ENCODE results near the gene RGCC.

Gene RGCC

GRCh38 chr13:41465241-41465847, 8.0 kb downstream of the RGCC start:
- peak; percentile 81 for DNase-seq (ENCODE audit: low spot score)
- no peak for TF ChIP-seq CTCF (IDR thresholded peaks at IDR 0.05; ENCODE audit: extremely low read depth, insufficient read depth, missing control alignments)
- in situ Hi-C loops (cut with MboI; ENCODE audit: low pct_unique_long_range_greater_than_20kb, low sequenced_read_pairs, unreplicated experiment), result no loop called here

DNA sequence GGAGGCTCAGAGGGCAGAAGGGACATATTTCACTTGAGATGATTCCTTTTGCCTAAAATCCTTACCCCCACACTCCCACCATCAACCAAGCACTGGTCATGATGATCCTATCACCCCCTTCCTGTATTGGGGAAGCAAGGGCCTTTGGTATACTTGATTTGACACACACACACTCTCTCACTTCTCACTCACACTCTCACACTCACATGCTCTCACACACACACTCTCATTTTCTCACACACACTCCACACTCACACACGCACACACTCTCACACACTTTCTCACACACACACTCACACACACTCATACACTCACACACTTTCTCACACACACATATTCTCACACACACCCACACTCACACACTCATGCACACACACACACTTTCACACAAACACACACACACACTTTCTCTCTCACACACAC, 8.6 kb downstream of the RGCC start:
- in situ Hi-C loops (cut with MboI; ENCODE audit: low pct_unique_long_range_greater_than_20kb, low sequenced_read_pairs, unreplicated experiment), result no loop called here
- no peak for DNase-seq (ENCODE audit: low spot score)
- no peak for TF ChIP-seq CTCF (IDR thresholded peaks at IDR 0.05; ENCODE audit: extremely low read depth, insufficient read depth, missing control alignments)

DNA sequence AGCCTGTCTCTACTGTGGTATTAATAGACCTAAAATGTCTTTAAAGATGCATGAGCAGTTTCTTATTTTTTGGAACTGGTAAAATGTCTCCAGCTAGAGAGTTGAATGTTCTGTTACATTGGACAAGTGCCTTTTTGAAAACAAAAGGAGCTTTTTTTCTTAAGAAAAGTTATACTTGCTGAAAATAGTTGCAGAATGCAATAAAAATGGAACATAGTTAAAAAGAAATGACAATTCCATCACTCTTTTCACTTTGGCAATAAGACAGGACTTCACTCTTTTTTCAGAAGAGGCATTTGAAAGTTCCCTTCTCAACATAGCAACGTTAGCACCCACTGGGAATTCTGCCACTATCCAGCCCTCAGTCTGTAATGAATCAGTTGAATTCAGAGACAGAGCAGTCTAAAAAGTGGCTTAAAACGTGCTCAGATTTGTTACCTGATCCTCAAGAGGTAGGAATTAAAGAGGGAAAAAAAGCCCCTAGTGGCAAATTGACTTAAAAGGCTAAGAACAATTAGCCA, 10.1 kb downstream of the RGCC start:
- DNase-seq (ENCODE audit: low spot score), result no peak
- TF ChIP-seq CTCF (IDR thresholded peaks at IDR 0.05; ENCODE audit: extremely low read depth, insufficient read depth, missing control alignments), result no peak
- in situ Hi-C loops (cut with MboI; ENCODE audit: low pct_unique_long_range_greater_than_20kb, low sequenced_read_pairs, unreplicated experiment), result no loop called here

DNA sequence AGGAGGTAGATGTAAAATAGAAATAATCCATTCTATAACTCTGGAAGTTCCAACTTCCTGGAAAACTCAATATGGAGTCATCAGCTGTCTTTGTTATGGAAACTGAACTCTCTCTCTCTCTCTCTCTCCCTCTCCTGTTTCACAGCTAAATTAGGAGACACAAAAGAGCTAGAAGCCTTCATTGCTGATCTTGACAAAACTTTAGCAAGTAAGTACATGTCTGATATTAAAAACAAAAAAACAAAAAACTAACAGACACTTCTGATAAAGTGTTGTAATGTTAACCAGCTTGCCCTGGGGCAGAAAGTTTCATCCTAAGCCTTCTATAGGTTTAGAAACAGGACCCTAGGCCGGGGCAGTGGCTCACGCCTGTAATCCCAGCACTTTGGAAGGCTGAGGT, 11.3 kb downstream of the RGCC start:
- no peak for DNase-seq (ENCODE audit: low spot score)

GRCh38 chr13:41470196-41470595, 12.8 kb downstream of the RGCC start:
- no peak for TF ChIP-seq CTCF (IDR thresholded peaks at IDR 0.05; ENCODE audit: extremely low read depth, insufficient read depth, missing control alignments)
- DNase-seq (ENCODE audit: low spot score), result no peak
- in situ Hi-C loops (cut with MboI; ENCODE audit: low pct_unique_long_range_greater_than_20kb, low sequenced_read_pairs, unreplicated experiment), result no loop called here

More for the DNA sequence above, 11.3 kb downstream of the RGCC start:
- no peak for TF ChIP-seq CTCF (IDR thresholded peaks at IDR 0.05; ENCODE audit: extremely low read depth, insufficient read depth, missing control alignments)
- in situ Hi-C loops (cut with MboI; ENCODE audit: low pct_unique_long_range_greater_than_20kb, low sequenced_read_pairs, unreplicated experiment), result no loop called here

DNA sequence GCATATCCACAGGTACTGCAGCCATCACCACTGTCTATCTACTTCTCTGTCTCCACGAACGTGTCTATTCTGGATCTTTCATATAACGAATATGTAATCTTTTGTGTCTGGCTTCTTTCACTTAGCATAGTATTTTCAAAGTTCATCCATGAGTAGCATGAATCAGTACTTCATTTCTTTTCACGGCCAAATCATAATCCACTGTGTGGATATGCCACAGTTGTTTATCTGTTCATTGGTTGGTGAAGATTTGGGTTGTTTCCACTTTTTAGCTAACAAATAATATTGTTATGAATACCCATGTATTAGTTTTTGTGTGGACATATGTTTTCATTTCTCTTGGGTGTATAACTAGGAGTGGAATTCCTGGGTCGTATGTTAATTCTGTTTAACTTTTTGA, 14.4 kb downstream of the RGCC start:
- in situ Hi-C loops (cut with MboI; ENCODE audit: low pct_unique_long_range_greater_than_20kb, low sequenced_read_pairs, unreplicated experiment), result no loop called here
- no peak for TF ChIP-seq CTCF (IDR thresholded peaks at IDR 0.05; ENCODE audit: extremely low read depth, insufficient read depth, missing control alignments)
- DNase-seq (ENCODE audit: low spot score), result no peak

All from GM13977 (cell line).